Keratinocyte (primary cell): ENCODE data around the gene C4orf50. TPM values are rescaled to one million over a fixed set of nuclear protein-coding genes. Genes with fewer than 3 reads are reported as not detected.

Source experiments
- DNase-seq: peaks from one replicate; pipeline ENCODE4 v3.0.0-alpha.2; 2011; ENCODE audit warnings: low read depth, missing footprints, low spot score
- FAIRE-seq: peaks from 2 replicates; lab custom pipeline; 2011; peaks lifted over from hg19 to GRCh38; lab: Jason Lieb, UNC
- H2AFZ ChIP-seq: 2 replicates; pipeline ENCODE4 v1.6.0; 2012; ENCODE audit warnings: low read length, control low read depth, inconsistent platforms; ENCODE audit not compliant: control insufficient read depth
- H3K27ac ChIP-seq: 2 replicates; pipeline ENCODE4 v1.5.1; 2011; ENCODE audit warnings: low read length; ENCODE audit not compliant: control insufficient read depth, insufficient read depth
- H3K27me3 ChIP-seq: 3 replicates; pipeline ENCODE4 v1.6.0; 2011; ENCODE audit warnings: low read length; ENCODE audit not compliant: control insufficient read depth, insufficient read depth; ENCODE audit errors: extremely low read depth
- H3K36me3 ChIP-seq, 2 experiments: 2 replicates in 1 of 2; 3 replicates in 1 of 2; pipeline ENCODE4 v1.5.1; 2011; ENCODE audit warnings: low read length in 2 of 2, mild to moderate bottlenecking in 1 of 2; ENCODE audit not compliant: control insufficient read depth in 2 of 2, insufficient read depth in 2 of 2; ENCODE audit errors: extremely low read depth in 1 of 2
- H3K4me1 ChIP-seq: 3 replicates; pipeline ENCODE4 v1.5.1; 2011; ENCODE audit warnings: low read length; ENCODE audit not compliant: control insufficient read depth, insufficient read depth; ENCODE audit errors: extremely low read depth
- H3K4me2 ChIP-seq: 3 replicates; pipeline ENCODE4 v1.6.0; 2011; ENCODE audit warnings: low read depth, low read length; ENCODE audit not compliant: control insufficient read depth, insufficient read depth; ENCODE audit errors: extremely low read depth
- H3K4me3 ChIP-seq, 3 experiments: fragments of 200-600 bp in 1 of 3; sonication (generic) in 1 of 3; 2 replicates in 2 of 3; 3 replicates in 1 of 3; pipeline ENCODE4 v1.5.1; 2011 to 2016; ENCODE audit warnings: low read length in 3 of 3, mild to moderate bottlenecking in 3 of 3, control low read depth in 2 of 3, inconsistent platforms in 1 of 3, low read depth in 1 of 3, mixed read lengths in 1 of 3, mixed run types in 1 of 3, moderate library complexity in 1 of 3; ENCODE audit not compliant: control insufficient read depth in 2 of 3, insufficient read depth in 2 of 3; ENCODE audit errors: extremely low read depth in 1 of 3
- H3K79me2 ChIP-seq: 2 replicates; pipeline ENCODE4 v1.6.0; 2012; ENCODE audit warnings: low read length; ENCODE audit not compliant: control insufficient read depth, insufficient read depth
- H3K9ac ChIP-seq: 3 replicates; pipeline ENCODE4 v1.6.0; 2011; ENCODE audit warnings: low read length; ENCODE audit not compliant: control insufficient read depth, insufficient read depth; ENCODE audit errors: extremely low read depth
- H3K9me1 ChIP-seq: 3 replicates; pipeline ENCODE4 v1.6.0; 2011; ENCODE audit warnings: low read length; ENCODE audit not compliant: control insufficient read depth, insufficient read depth; ENCODE audit errors: extremely low read depth
- H3K9me3 ChIP-seq: 2 replicates; pipeline ENCODE4 v1.5.1; 2012; ENCODE audit warnings: low read depth, low read length; ENCODE audit not compliant: control insufficient read depth
- H4K20me1 ChIP-seq: 3 replicates; pipeline ENCODE4 v1.6.0; 2011; ENCODE audit warnings: low read length; ENCODE audit not compliant: control insufficient read depth, insufficient read depth; ENCODE audit errors: extremely low read depth
- CTCF ChIP-seq, 3 experiments: IDR thresholded peaks in 1 of 3; conservative IDR thresholded peaks in 1 of 3; optimal IDR thresholded peaks in 1 of 3; 2 replicates in 2 of 3; 3 replicates in 1 of 3; pipeline versions ENCODE3 to v1.5.1; 2011; ENCODE audit warnings: low read length in 3 of 3, mild to moderate bottlenecking in 3 of 3, moderate library complexity in 2 of 3, control low read depth in 1 of 3, inconsistent platforms in 1 of 3; ENCODE audit not compliant: insufficient read depth in 2 of 3; ENCODE audit errors: extremely low read depth in 1 of 3
- EZH2 ChIP-seq: IDR thresholded peaks from one replicate; pipeline ENCODE4 v1.6.1; 2012; ENCODE audit warnings: inconsistent platforms, mild to moderate bottlenecking, low read length, moderate library complexity
- dilution Hi-C: fragments of 300-500 bp; cut with MboI; formaldehyde crosslinking; loops from one replicate; pipeline ENCODE4 v1.7.0; 2020; ENCODE audit warnings: low sequenced_read_pairs; ENCODE audit not compliant: extremely low pct_ligation_motif_present
- polyA plus RNA-seq, 5 experiments: library from polyadenylated mRNA; depleted of rRNA in 3 of 5; stranded (reverse) in 3 of 5; stranded (forward) in 1 of 5; unstranded in 1 of 5; fragments of >200 nt; gene quantifications; 1 replicate in 1 of 5; 2 replicates in 3 of 5; 3 replicates in 1 of 5; pipeline versions ENCODE4 v1.2.1 to v1.2.3, GENCODE V29; 2011 to 2012; ENCODE audit warnings: missing spikeins in 2 of 5, low read depth in 1 of 5, low replicate concordance in 1 of 5

C4orf50 gene
- polyA plus RNA-seq, 1 donor (not counting 4 experiments of a cell fraction or from before 2014, with no cell fraction given), result not detected

GRCh38 chr4:6013564-6013963 lies 4.7 kb downstream of the C4orf50 start:
- Histone ChIP-seq H3K9me1 (no peaks in the 10 kb centered on the region), H3K79me2 (no peaks in the 10 kb centered on the region), H3K36me3 (no peaks in the 10 kb centered on the region), H3K27me3 (peaks cover 11% of the 10 kb centered on the region), H3K27ac (no peak overlapping the region), H2AFZ (no peak overlapping the region), H3K9ac (no peak overlapping the region), H3K4me2 (no peak overlapping the region), H3K4me1 (no peaks in the 10 kb centered on the region), H3K4me3 (no peak overlapping the region), H3K9me3 (no peaks in the 10 kb centered on the region), H4K20me1 (no peaks in the 10 kb centered on the region)
- no peak for TF ChIP-seq CTCF (optimal IDR thresholded peaks at IDR 0.05 in 1 of 3, IDR thresholded peaks at IDR 0.05 in 1 of 3, conservative IDR thresholded peaks at IDR 0.05 in 1 of 3; ENCODE audit: extremely low read depth in 1 of 3, insufficient read depth in 2 of 3, low read length in 3 of 3)
- TF ChIP-seq EZH2, result no peak
- dilution Hi-C loops, result no loop called here
- DNase-seq (no peak), FAIRE-seq (no peak)

GRCh38 chr4:6012200-6012599 lies 6.0 kb downstream of the C4orf50 start:
- Histone ChIP-seq H3K79me2 (no peaks in the 10 kb centered on the region), H3K27me3 (peaks cover 19% of the 10 kb centered on the region), H3K4me1 (no peaks in the 10 kb centered on the region), H3K4me3 (no peak overlapping the region), H3K9ac (no peak overlapping the region), H3K9me1 (no peaks in the 10 kb centered on the region), H4K20me1 (no peaks in the 10 kb centered on the region), H3K9me3 (no peaks in the 10 kb centered on the region), H3K36me3 (no peaks in the 10 kb centered on the region), H2AFZ (no peak overlapping the region), H3K27ac (no peak overlapping the region), H3K4me2 (no peak overlapping the region)
- FAIRE-seq, result no peak
- no peak for TF ChIP-seq EZH2
- TF ChIP-seq CTCF (optimal IDR thresholded peaks at IDR 0.05 in 1 of 3, IDR thresholded peaks at IDR 0.05 in 1 of 3, conservative IDR thresholded peaks at IDR 0.05 in 1 of 3; ENCODE audit: extremely low read depth in 1 of 3, insufficient read depth in 2 of 3, low read length in 3 of 3), result no peak
- no peak for DNase-seq
- dilution Hi-C loops, result no loop called here
